ENCODE data around the gene KNTC1. TPM values are rescaled to one million over a fixed set of nuclear protein-coding genes. Genes with fewer than 3 reads are reported as not detected.
"Not testable (repeated sequence)": the region's sequence is repeated elsewhere in the genome, so short reads cannot be mapped to it uniquely, and the experiment has no call there.

Gene KNTC1, protein sequence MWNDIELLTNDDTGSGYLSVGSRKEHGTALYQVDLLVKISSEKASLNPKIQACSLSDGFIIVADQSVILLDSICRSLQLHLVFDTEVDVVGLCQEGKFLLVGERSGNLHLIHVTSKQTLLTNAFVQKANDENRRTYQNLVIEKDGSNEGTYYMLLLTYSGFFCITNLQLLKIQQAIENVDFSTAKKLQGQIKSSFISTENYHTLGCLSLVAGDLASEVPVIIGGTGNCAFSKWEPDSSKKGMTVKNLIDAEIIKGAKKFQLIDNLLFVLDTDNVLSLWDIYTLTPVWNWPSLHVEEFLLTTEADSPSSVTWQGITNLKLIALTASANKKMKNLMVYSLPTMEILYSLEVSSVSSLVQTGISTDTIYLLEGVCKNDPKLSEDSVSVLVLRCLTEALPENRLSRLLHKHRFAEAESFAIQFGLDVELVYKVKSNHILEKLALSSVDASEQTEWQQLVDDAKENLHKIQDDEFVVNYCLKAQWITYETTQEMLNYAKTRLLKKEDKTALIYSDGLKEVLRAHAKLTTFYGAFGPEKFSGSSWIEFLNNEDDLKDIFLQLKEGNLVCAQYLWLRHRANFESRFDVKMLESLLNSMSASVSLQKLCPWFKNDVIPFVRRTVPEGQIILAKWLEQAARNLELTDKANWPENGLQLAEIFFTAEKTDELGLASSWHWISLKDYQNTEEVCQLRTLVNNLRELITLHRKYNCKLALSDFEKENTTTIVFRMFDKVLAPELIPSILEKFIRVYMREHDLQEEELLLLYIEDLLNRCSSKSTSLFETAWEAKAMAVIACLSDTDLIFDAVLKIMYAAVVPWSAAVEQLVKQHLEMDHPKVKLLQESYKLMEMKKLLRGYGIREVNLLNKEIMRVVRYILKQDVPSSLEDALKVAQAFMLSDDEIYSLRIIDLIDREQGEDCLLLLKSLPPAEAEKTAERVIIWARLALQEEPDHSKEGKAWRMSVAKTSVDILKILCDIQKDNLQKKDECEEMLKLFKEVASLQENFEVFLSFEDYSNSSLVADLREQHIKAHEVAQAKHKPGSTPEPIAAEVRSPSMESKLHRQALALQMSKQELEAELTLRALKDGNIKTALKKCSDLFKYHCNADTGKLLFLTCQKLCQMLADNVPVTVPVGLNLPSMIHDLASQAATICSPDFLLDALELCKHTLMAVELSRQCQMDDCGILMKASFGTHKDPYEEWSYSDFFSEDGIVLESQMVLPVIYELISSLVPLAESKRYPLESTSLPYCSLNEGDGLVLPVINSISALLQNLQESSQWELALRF (N-terminal part only)
- polyA plus RNA-seq (ENCODE audit: low read depth in 6 of 6), result 1 to 10 TPM in 5 of 6 donors, not detected in 1; 2.1 to 6.3 (median 3.7) TPM

- Mint-ChIP-seq H3K27me3 (no peaks in the 10 kb centered on the region), H3K4me1 (peaks cover 16 to 34% (median 28%) of the 10 kb centered on the region in 3 donors), H3K9me3 (no peaks in the 10 kb centered on the region), H3K36me3 (peaks cover 0 to 4% of the 10 kb centered on the region in 2 donors), H3K4me3 (no peak within 1 kb of the TSS), H3K27ac (no peak within 1 kb of the TSS)
- ATAC-seq (ENCODE audit: low read depth in 2 of 2) (peak; percentile 85 to 86), DNase-seq (peak; percentile 98)
Observed at GRCh38 chr12:122526683-122527477, at the start of gene KNTC1, which contains the start of gene RSRC2. TSS of gene KNTC1 (plus strand) at chr12:122527249. CDS start at chr12:122530064, 2,815 bp downstream. TSS of gene RSRC2 (minus strand) at chr12:122526936. CDS start at chr12:122526853, 83 bp downstream.

GRCh38 chr12:122480753-122481152 lies 46.3 kb upstream of the KNTC1 start:
- peaks cover 0 to 6% (median 3%) of the 10 kb centered on the region in 3 donors for H3K4me1 Mint-ChIP-seq
- no peaks in the 10 kb centered on the region for H3K27me3 Mint-ChIP-seq
- peaks cover 28 to 39% of the 10 kb centered on the region in 2 donors for H3K36me3 Mint-ChIP-seq
- DNase-seq, result no peak
- no peak for ATAC-seq (ENCODE audit: low read depth in 2 of 2)
- peak overlapping the region in 1 of 6 donors; percentile 41 for H3K27ac Mint-ChIP-seq
- H3K4me3 Mint-ChIP-seq, result no peak overlapping the region
- H3K9me3 Mint-ChIP-seq, result no peaks in the 10 kb centered on the region

DNA sequence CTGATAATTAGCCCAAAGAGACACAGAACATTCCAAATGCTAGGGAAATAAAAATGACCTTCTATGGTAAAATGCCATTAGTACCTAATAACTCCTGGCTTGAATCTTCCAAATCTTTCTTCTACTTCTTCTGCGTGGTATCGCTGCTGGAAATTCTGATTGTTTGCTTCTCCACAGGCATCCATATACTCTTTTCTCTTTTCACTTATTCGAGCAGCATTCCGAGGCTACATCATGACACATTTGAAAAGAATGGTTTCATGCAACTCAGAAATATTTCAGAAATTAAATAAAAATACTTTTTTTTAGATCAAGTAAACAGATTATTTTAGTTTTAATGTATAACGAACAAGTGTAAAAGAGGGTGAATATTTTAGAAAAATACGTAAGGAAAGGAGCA lies 45.2 kb upstream of the KNTC1 start:
- H3K36me3 Mint-ChIP-seq, result peaks cover 32 to 33% of the 10 kb centered on the region in 2 donors
- DNase-seq (no peak), ATAC-seq (ENCODE audit: low read depth in 2 of 2) (no peak)
- H3K4me1 Mint-ChIP-seq, result peaks cover 0 to 8% (median 0%) of the 10 kb centered on the region in 3 donors
- H3K27me3 Mint-ChIP-seq, result no peaks in the 10 kb centered on the region
- no peaks in the 10 kb centered on the region for H3K9me3 Mint-ChIP-seq
- no peak overlapping the region for H3K4me3 Mint-ChIP-seq
- H3K27ac Mint-ChIP-seq, result no peak overlapping the region

DNA sequence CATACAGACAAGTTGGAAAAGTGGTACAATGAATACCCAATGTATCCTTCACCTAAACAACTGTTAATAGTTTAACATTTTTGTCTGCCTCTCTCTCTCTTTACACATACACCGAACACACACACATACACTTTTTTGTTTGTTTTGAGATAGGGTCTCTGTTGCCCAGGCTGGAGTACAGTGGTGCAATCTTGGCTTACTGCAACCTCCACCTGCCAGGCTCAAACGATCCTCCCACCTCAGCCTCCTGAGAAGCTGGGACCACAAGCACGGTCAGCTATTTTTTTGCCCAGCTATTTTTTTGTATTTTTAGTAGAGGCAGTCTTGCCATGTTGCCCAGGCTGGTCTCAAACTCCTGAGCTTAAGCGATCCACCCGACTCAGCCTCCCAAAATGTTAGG lies 43.1 kb upstream of the KNTC1 start:
- peaks cover 24 to 28% of the 10 kb centered on the region in 2 donors for H3K36me3 Mint-ChIP-seq
- peak overlapping the region in 2 of 6 donors; percentile 19 to 71 for H3K27ac Mint-ChIP-seq
- no peak overlapping the region for H3K4me3 Mint-ChIP-seq
- H3K9me3 Mint-ChIP-seq, result no peaks in the 10 kb centered on the region
- H3K4me1 Mint-ChIP-seq, result peaks cover 0 to 8% (median 3%) of the 10 kb centered on the region in 3 donors
- ATAC-seq (ENCODE audit: low read depth in 2 of 2), result no peak
- no peaks in the 10 kb centered on the region for H3K27me3 Mint-ChIP-seq
- no peak for DNase-seq

DNA sequence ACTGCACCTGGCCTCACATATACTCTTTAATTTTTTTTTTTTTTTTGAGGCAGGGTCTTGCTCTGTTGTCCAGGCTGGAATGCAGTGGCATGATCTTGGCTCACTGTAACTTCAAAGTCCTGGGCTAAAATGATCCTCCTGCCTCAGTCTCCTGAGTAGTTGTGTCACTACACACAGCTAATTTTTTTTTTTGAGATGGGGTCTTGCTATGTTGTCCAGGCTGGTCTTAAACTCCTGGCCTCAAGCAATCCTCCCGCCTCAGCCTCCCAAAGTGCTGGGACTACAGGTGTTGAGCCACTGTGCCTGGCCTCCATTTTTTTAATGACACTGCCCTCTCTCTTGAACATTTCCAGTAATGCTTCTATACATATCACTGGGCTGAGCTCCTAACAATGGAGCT lies 42.7 kb upstream of the KNTC1 start:
- not testable (repeated sequence) for H3K27me3 Mint-ChIP-seq; DNase-seq; H3K4me3 Mint-ChIP-seq; H3K9me3 Mint-ChIP-seq; H3K4me1 Mint-ChIP-seq; ATAC-seq (ENCODE audit: low read depth in 2 of 2)
- Mint-ChIP-seq H3K27ac (peak overlapping the region in 2 of 6 donors; percentile 36 to 95), H3K36me3 (peaks cover 26 to 32% of the 10 kb centered on the region in 2 donors)

DNA sequence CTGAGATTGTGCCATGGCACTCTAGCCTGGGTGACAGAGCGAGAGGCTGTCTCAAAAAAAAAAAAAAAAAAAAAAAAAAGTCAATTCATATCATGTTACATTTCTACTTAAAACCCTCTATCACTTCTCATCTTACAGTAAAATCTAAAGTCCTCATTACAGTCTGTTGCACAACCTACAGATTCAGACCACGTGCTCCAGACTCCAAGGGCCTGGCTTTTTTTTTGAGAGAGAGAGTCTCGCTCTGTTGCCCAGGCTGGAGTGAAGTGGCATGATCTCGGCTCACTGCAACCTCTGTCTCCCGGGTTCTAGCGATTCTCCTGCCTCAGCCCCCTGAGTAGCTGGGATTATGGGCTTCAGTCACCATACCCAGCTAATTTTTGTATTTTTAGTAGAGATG lies 40.7 kb upstream of the KNTC1 start:
- not testable (repeated sequence) for ATAC-seq (ENCODE audit: low read depth in 2 of 2); DNase-seq; H3K27me3 Mint-ChIP-seq; H3K4me1 Mint-ChIP-seq; H3K4me3 Mint-ChIP-seq; H3K9me3 Mint-ChIP-seq
- H3K36me3 Mint-ChIP-seq, result peaks cover 19 to 42% of the 10 kb centered on the region in 2 donors
- peak overlapping the region in 2 of 6 donors; percentile 34 to 65 for H3K27ac Mint-ChIP-seq

- ATAC-seq (ENCODE audit: low read depth in 2 of 2) (no peak), DNase-seq (no peak)
- peaks cover 21 to 42% of the 10 kb centered on the region in 2 donors for H3K36me3 Mint-ChIP-seq
- H3K27ac Mint-ChIP-seq, result peak overlapping the region in 1 of 6 donors; percentile 43
- peaks cover 3 to 8% (median 8%) of the 10 kb centered on the region in 3 donors for H3K4me1 Mint-ChIP-seq
- no peaks in the 10 kb centered on the region for H3K27me3 Mint-ChIP-seq
- H3K4me3 Mint-ChIP-seq, result no peak overlapping the region
- no peaks in the 10 kb centered on the region for H3K9me3 Mint-ChIP-seq
Observed at GRCh38 chr12:122486805-122487426, 40.1 kb upstream of the KNTC1 start.

- not testable (repeated sequence) for H3K27me3 Mint-ChIP-seq; ATAC-seq (ENCODE audit: low read depth in 2 of 2); H3K27ac Mint-ChIP-seq; H3K4me1 Mint-ChIP-seq; H3K9me3 Mint-ChIP-seq; H3K4me3 Mint-ChIP-seq; DNase-seq
- peaks cover 26 to 42% of the 10 kb centered on the region in 2 donors for H3K36me3 Mint-ChIP-seq
Observed at GRCh38 chr12:122487807-122488206, 39.2 kb upstream of the KNTC1 start.

- peaks cover 21 to 42% of the 10 kb centered on the region in 2 donors for H3K36me3 Mint-ChIP-seq
Observed at GRCh38 chr12:122489038-122489437, 38.0 kb upstream of the KNTC1 start.

GRCh38 chr12:122491991-122492390 lies 35.1 kb upstream of the KNTC1 start:
- no peak for ATAC-seq (ENCODE audit: low read depth in 2 of 2)
- no peak overlapping the region for H3K4me3 Mint-ChIP-seq
- H3K36me3 Mint-ChIP-seq, result peaks cover 17 to 22% of the 10 kb centered on the region in 2 donors
- no peak overlapping the region for H3K27ac Mint-ChIP-seq
- H3K27me3 Mint-ChIP-seq, result no peaks in the 10 kb centered on the region
- no peak for DNase-seq
- H3K9me3 Mint-ChIP-seq, result no peaks in the 10 kb centered on the region
- H3K4me1 Mint-ChIP-seq, result peaks cover 0 to 30% (median 19%) of the 10 kb centered on the region in 3 donors

More at GRCh38 chr12:122489038-122489437, 38.0 kb upstream of the KNTC1 start:
- ATAC-seq (ENCODE audit: low read depth in 2 of 2) (no peak), DNase-seq (no peak)
- H3K27ac Mint-ChIP-seq, result no peak overlapping the region
- peaks cover 8 to 14% (median 8%) of the 10 kb centered on the region in 3 donors for H3K4me1 Mint-ChIP-seq
- H3K9me3 Mint-ChIP-seq, result no peaks in the 10 kb centered on the region
- no peak overlapping the region for H3K4me3 Mint-ChIP-seq
- H3K27me3 Mint-ChIP-seq, result no peaks in the 10 kb centered on the region

DNA sequence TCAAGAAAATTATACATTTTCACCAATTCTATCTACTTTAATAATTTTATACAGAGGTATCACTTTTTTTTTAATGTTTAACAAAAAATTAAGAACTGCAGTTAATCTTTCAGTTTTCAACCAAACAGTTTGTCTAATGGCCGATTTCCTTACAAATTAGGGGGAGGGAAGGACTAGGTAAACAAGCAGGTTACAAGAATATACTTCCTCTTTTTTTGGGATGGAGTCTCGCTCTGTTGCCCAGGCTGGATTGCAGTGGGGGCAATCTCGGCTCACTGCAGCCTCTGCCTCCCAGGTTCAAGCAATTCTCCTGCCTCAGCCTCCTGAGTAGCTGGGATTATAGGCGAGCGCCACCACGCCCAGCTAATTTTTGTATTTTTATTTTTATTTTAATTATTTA lies 33.8 kb upstream of the KNTC1 start:
- not testable (repeated sequence) for H3K4me3 Mint-ChIP-seq; ATAC-seq (ENCODE audit: low read depth in 2 of 2); H3K27ac Mint-ChIP-seq; H3K27me3 Mint-ChIP-seq; DNase-seq; H3K9me3 Mint-ChIP-seq
- H3K4me1 Mint-ChIP-seq, result peaks cover 0 to 37% (median 19%) of the 10 kb centered on the region in 3 donors
- H3K36me3 Mint-ChIP-seq, result peaks cover 17 to 19% of the 10 kb centered on the region in 2 donors

DNA sequence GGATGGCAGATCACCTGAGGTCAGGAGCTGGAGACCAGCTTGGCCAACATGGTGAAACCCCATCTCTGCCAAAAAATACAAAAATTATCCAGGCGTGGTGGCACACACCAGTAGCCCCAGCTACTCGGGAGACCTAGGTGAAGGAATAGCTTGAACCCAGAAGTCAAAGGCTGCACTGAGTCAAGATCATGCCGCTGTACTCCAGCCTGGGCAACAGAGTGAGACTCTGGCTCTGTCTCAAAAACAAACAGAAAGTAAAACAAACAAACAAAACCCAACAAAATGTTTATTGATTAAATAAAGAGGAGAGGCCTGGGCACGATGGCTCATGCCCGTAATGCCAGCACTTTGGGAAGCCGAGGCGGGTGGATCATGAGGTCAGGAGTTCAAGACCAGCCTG lies 31.8 kb upstream of the KNTC1 start:
- Mint-ChIP-seq H3K9me3 (no peaks in the 10 kb centered on the region), H3K36me3 (peaks cover 9 to 12% of the 10 kb centered on the region in 2 donors), H3K4me3 (peak overlapping the region in 1 of 8 donors; percentile 36), H3K4me1 (peaks cover 4 to 57% (median 22%) of the 10 kb centered on the region in 3 donors), H3K27me3 (no peaks in the 10 kb centered on the region), H3K27ac (no peak overlapping the region)
- DNase-seq (no peak), ATAC-seq (ENCODE audit: low read depth in 2 of 2) (no peak)
